ENCODE results near the gene SLC22A23. TPM values are rescaled to one million over a fixed set of nuclear protein-coding genes. Genes with fewer than 3 reads are reported as not detected.

Gene SLC22A23
- total and polyA plus RNA-seq, 2 experiments from 2014 or later, result 6.1 to 38.3 TPM

DNA sequence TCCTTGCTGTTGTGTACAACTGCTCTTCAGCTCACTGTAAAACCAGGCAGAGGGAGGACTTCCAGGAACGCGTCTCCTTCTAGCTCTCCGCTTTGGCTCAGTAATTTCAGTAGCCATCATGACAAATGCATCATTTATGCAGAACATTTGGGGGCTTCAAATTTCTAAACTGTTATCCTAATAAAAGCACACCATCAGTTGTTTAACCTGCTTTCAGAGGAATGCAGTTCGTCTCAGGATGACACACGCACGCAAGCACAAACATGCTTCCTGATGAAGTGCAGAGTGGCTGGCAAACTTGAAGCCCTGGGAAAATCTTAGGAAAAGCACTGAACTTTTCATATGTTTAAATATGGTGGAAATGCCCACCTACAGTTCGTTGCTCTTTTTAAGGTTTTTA is 24.4 kb downstream of the SLC22A23 start:
- Histone ChIP-seq H3K9me2 (ENCODE audit: insufficient read depth) (no peaks in the 10 kb centered on the region), H3K4me2 (no peak overlapping the region), H3K27me3 (ENCODE audit: insufficient read depth) (no peaks in the 10 kb centered on the region), H3F3A (replicated peaks; ENCODE audit: low read depth) (no peaks in the 10 kb centered on the region), H4K20me1 (replicated peaks; ENCODE audit: insufficient read depth) (no peaks in the 10 kb centered on the region; the same call in 1 of the 2 replicates), H2AFZ (no peak overlapping the region), H3K4me1 (ENCODE audit: insufficient read depth) (peaks cover 24% of the 10 kb centered on the region), H3K79me2 (replicated peaks; ENCODE audit: insufficient read depth) (peaks cover 93% of the 10 kb centered on the region), H3K4me3 (no peak overlapping the region), H3K27ac (ENCODE audit: low read depth) (no peak overlapping the region; the same call in 1 of the 2 replicates), H3K36me3 (ENCODE audit: insufficient read depth) (no peaks in the 10 kb centered on the region)
- peaks cover 49% of the 10 kb centered on the region for H3K4me1 Mint-ChIP-seq
- H3K4me3 Mint-ChIP-seq, result no peak overlapping the region
- ATAC-seq (no peak), DNase-seq (ENCODE audit: low spot score) (no peak)
- TF ChIP-seq, protein P1, sequence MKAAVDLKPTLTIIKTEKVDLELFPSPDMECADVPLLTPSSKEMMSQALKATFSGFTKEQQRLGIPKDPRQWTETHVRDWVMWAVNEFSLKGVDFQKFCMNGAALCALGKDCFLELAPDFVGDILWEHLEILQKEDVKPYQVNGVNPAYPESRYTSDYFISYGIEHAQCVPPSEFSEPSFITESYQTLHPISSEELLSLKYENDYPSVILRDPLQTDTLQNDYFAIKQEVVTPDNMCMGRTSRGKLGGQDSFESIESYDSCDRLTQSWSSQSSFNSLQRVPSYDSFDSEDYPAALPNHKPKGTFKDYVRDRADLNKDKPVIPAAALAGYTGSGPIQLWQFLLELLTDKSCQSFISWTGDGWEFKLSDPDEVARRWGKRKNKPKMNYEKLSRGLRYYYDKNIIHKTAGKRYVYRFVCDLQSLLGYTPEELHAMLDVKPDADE (IDR thresholded peaks at IDR 0.05), result no peak
- no peak for TF ChIP-seq ZNF114 (CRISPR knock-in tag; IDR thresholded peaks at IDR 0.05)
- TF ChIP-seq NANOG (IDR thresholded peaks at IDR 0.05; ENCODE audit: borderline replicate concordance), result no peak
- TF ChIP-seq, protein P2, sequence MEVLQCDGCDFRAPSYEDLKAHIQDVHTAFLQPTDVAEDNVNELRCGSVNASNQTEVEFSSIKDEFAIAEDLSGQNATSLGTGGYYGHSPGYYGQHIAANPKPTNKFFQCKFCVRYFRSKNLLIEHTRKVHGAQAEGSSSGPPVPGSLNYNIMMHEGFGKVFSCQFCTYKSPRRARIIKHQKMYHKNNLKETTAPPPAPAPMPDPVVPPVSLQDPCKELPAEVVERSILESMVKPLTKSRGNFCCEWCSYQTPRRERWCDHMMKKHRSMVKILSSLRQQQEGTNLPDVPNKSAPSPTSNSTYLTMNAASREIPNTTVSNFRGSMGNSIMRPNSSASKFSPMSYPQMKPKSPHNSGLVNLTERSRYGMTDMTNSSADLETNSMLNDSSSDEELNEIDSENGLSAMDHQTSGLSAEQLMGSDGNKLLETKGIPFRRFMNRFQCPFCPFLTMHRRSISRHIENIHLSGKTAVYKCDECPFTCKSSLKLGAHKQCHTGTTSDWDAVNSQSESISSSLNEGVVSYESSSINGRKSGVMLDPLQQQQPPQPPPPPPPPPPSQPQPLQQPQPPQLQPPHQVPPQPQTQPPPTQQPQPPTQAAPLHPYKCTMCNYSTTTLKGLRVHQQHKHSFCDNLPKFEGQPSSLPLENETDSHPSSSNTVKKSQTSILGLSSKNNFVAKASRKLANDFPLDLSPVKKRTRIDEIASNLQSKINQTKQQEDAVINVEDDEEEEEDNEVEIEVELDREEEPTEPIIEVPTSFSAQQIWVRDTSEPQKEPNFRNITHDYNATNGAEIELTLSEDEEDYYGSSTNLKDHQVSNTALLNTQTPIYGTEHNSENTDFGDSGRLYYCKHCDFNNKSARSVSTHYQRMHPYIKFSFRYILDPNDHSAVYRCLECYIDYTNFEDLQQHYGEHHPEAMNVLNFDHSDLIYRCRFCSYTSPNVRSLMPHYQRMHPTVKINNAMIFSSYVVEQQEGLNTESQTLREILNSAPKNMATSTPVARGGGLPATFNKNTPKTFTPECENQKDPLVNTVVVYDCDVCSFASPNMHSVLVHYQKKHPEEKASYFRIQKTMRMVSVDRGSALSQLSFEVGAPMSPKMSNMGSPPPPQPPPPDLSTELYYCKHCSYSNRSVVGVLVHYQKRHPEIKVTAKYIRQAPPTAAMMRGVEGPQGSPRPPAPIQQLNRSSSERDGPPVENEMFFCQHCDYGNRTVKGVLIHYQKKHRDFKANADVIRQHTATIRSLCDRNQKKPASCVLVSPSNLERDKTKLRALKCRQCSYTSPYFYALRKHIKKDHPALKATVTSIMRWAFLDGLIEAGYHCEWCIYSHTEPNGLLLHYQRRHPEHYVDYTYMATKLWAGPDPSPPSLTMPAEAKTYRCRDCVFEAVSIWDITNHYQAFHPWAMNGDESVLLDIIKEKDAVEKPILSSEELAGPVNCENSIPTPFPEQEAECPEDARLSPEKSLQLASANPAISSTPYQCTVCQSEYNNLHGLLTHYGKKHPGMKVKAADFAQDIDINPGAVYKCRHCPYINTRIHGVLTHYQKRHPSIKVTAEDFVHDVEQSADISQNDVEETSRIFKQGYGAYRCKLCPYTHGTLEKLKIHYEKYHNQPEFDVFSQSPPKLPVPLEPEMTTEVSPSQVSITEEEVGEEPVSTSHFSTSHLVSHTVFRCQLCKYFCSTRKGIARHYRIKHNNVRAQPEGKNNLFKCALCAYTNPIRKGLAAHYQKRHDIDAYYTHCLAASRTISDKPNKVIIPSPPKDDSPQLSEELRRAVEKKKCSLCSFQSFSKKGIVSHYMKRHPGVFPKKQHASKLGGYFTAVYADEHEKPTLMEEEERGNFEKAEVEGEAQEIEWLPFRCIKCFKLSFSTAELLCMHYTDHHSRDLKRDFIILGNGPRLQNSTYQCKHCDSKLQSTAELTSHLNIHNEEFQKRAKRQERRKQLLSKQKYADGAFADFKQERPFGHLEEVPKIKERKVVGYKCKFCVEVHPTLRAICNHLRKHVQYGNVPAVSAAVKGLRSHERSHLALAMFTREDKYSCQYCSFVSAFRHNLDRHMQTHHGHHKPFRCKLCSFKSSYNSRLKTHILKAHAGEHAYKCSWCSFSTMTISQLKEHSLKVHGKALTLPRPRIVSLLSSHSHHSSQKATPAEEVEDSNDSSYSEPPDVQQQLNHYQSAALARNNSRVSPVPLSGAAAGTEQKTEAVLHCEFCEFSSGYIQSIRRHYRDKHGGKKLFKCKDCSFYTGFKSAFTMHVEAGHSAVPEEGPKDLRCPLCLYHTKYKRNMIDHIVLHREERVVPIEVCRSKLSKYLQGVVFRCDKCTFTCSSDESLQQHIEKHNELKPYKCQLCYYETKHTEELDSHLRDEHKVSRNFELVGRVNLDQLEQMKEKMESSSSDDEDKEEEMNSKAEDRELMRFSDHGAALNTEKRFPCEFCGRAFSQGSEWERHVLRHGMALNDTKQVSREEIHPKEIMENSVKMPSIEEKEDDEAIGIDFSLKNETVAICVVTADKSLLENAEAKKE (CRISPR knock-in tag; IDR thresholded peaks at IDR 0.05), result no peak
- TF ChIP-seq, protein P3, sequence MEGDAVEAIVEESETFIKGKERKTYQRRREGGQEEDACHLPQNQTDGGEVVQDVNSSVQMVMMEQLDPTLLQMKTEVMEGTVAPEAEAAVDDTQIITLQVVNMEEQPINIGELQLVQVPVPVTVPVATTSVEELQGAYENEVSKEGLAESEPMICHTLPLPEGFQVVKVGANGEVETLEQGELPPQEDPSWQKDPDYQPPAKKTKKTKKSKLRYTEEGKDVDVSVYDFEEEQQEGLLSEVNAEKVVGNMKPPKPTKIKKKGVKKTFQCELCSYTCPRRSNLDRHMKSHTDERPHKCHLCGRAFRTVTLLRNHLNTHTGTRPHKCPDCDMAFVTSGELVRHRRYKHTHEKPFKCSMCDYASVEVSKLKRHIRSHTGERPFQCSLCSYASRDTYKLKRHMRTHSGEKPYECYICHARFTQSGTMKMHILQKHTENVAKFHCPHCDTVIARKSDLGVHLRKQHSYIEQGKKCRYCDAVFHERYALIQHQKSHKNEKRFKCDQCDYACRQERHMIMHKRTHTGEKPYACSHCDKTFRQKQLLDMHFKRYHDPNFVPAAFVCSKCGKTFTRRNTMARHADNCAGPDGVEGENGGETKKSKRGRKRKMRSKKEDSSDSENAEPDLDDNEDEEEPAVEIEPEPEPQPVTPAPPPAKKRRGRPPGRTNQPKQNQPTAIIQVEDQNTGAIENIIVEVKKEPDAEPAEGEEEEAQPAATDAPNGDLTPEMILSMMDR (conservative IDR thresholded peaks at IDR 0.05; ENCODE audit: low read depth in 2 of 2), result no peak
- no peak for TF ChIP-seq EZH2phosphoT487 (IDR thresholded peaks at IDR 0.05; ENCODE audit: unreplicated experiment)
- no peak for TF ChIP-seq EZH2 (IDR thresholded peaks at IDR 0.05; ENCODE audit: low read depth, unreplicated experiment)
- no peak for TF ChIP-seq JUNB (IDR thresholded peaks at IDR 0.05; ENCODE audit: unreplicated experiment)
- TF ChIP-seq, protein P4, sequence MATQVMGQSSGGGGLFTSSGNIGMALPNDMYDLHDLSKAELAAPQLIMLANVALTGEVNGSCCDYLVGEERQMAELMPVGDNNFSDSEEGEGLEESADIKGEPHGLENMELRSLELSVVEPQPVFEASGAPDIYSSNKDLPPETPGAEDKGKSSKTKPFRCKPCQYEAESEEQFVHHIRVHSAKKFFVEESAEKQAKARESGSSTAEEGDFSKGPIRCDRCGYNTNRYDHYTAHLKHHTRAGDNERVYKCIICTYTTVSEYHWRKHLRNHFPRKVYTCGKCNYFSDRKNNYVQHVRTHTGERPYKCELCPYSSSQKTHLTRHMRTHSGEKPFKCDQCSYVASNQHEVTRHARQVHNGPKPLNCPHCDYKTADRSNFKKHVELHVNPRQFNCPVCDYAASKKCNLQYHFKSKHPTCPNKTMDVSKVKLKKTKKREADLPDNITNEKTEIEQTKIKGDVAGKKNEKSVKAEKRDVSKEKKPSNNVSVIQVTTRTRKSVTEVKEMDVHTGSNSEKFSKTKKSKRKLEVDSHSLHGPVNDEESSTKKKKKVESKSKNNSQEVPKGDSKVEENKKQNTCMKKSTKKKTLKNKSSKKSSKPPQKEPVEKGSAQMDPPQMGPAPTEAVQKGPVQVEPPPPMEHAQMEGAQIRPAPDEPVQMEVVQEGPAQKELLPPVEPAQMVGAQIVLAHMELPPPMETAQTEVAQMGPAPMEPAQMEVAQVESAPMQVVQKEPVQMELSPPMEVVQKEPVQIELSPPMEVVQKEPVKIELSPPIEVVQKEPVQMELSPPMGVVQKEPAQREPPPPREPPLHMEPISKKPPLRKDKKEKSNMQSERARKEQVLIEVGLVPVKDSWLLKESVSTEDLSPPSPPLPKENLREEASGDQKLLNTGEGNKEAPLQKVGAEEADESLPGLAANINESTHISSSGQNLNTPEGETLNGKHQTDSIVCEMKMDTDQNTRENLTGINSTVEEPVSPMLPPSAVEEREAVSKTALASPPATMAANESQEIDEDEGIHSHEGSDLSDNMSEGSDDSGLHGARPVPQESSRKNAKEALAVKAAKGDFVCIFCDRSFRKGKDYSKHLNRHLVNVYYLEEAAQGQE (IDR thresholded peaks at IDR 0.05; ENCODE audit: unreplicated experiment), result no peak
- TF ChIP-seq POLR2AphosphoS5 (IDR thresholded peaks at IDR 0.05; ENCODE audit: low read depth), result no peak
- no peak for TF ChIP-seq ZNF331 (CRISPR knock-in tag; IDR thresholded peaks at IDR 0.05; ENCODE audit: low read depth)
- TF ChIP-seq CREB1 (CRISPR knock-in tag; IDR thresholded peaks at IDR 0.05; ENCODE audit: low read depth), result no peak
- TF ChIP-seq STAT1 (IDR thresholded peaks at IDR 0.05; ENCODE audit: unreplicated experiment), result no peak
- H3K9me3 Mint-ChIP-seq, result peaks cover 10% of the 10 kb centered on the region; the same call in 2 of the 3 replicates
- H3K36me3 Mint-ChIP-seq (ENCODE audit: low read depth), result peaks cover 63% of the 10 kb centered on the region
- peaks cover 8% of the 10 kb centered on the region for H3K27me3 Mint-ChIP-seq (ENCODE audit: insufficient read depth, low read depth, poor library complexity)
- H3K27ac Mint-ChIP-seq, result 0 out of 2 replicates have a peak overlapping the region, but pooled peaks have one; percentile 56
